OCI-LY7 (cell line): Measurements from ENCODE around the gene NPS. TPM values are rescaled to one million over a fixed set of nuclear protein-coding genes. Genes with fewer than 3 reads are reported as not detected.

Experiments used
- BruUV-seq: library from RNA; stranded (reverse); fragments of 400-500 nt; replicated peaks from 2 replicates; lab custom pipeline; 2021; lab: Mats Ljungman, UMichigan
- CTCF ChIA-PET: fragments of 300-600 bp; sonication (Branson Sonifier 250); formaldehyde crosslinking; loops from one replicate; lab custom pipeline; 2022; ENCODE audit warnings: antibody characterized with exemption; ENCODE audit not compliant: unreplicated experiment; lab: Charles Lee
- POLR2A ChIA-PET: fragments of 300-600 bp; sonication (Branson Sonifier 250); formaldehyde crosslinking; loops from one replicate; lab custom pipeline; 2022; ENCODE audit warnings: antibody characterized with exemption; lab: Charles Lee
- DNase-seq: peaks from one replicate; pipeline ENCODE4 v3.0.0-alpha.2; 2015; ENCODE audit warnings: low spot score
- H2AFZ ChIP-seq: fragments of 200-600 bp; sonication (generic), shearing (Covaris generic); 2 replicates; pipeline ENCODE4 v1.6.1; 2014; ENCODE audit warnings: mild to moderate bottlenecking, antibody characterized with exemption, low read length, moderate library complexity
- H3K27ac ChIP-seq: fragments of 200-600 bp; sonication (generic); 2 replicates; pipeline ENCODE4 v1.5.1; 2014; ENCODE audit warnings: mixed run types, low read depth, mild to moderate bottlenecking, moderate library complexity, low read length, inconsistent platforms; ENCODE audit not compliant: poor library complexity, severe bottlenecking
- H3K36me3 ChIP-seq: fragments of 200-600 bp; sonication (generic); 2 replicates; pipeline ENCODE4 v1.6.1; 2014; ENCODE audit warnings: mild to moderate bottlenecking, antibody characterized with exemption, low read length, moderate library complexity, mixed read lengths; ENCODE audit not compliant: insufficient read depth
- H3K4me1 ChIP-seq: fragments of 200-600 bp; sonication (generic); 2 replicates; pipeline ENCODE4 v1.5.1; 2014; ENCODE audit warnings: mild to moderate bottlenecking, low read length; ENCODE audit not compliant: insufficient read depth, poor library complexity, severe bottlenecking
- H3K4me2 ChIP-seq: fragments of 200-600 bp; sonication (generic); 2 replicates; pipeline ENCODE4 v1.6.1; 2014; ENCODE audit warnings: mild to moderate bottlenecking, low read length
- H3K4me3 ChIP-seq: fragments of 200-600 bp; sonication (generic); 2 replicates; pipeline ENCODE4 v1.5.1; 2014; ENCODE audit warnings: mild to moderate bottlenecking, low read depth, low read length; ENCODE audit not compliant: poor library complexity, severe bottlenecking
- H3K79me2 ChIP-seq: fragments of 200-600 bp; sonication (generic); 2 replicates; pipeline ENCODE4 v1.6.1; 2016; ENCODE audit warnings: low read depth, mild to moderate bottlenecking, low read length, moderate library complexity, mixed read lengths; ENCODE audit not compliant: insufficient read depth
- H3K9me2 ChIP-seq: fragments of 200-600 bp; sonication (generic); 2 replicates; pipeline ENCODE4 v1.6.1; 2016; ENCODE audit warnings: mild to moderate bottlenecking, low read length, mixed read lengths; ENCODE audit not compliant: insufficient read depth
- H3K9me3 ChIP-seq: fragments of 200-600 bp; sonication (generic); 2 replicates; pipeline ENCODE4 v1.6.1; 2014; ENCODE audit warnings: mild to moderate bottlenecking, mixed run types, low read length, mixed read lengths
- H4K20me1 ChIP-seq: fragments of 200-600 bp; sonication (generic); 2 replicates; pipeline ENCODE4 v1.6.1; 2014; ENCODE audit warnings: mild to moderate bottlenecking, antibody characterized with exemption, low read length, moderate library complexity, mixed read lengths; ENCODE audit not compliant: insufficient read depth
- EZH2phosphoT487 ChIP-seq: fragments of 200-600 bp; sonication (generic); IDR thresholded peaks from 2 replicates; pipeline ENCODE4 v1.6.1; 2018; ENCODE audit warnings: low read depth, borderline replicate concordance, mild to moderate bottlenecking, mixed run types, antibody characterized with exemption, low read length, moderate library complexity, mixed read lengths
- intact Hi-C: fragments of 100-400 bp; cut with micrococcal nuclease; formaldehyde crosslinking; loops from one replicate; pipeline ENCODE4 v1.10.0; 2022; ENCODE audit not compliant: unreplicated experiment
- total RNA-seq, 2 experiments: library from RNA; depleted of rRNA in 1 of 2; stranded (reverse); fragments of >200 nt in 1 of 2; shearing (Covaris generic) in 1 of 2; gene quantifications; 2 replicates each; pipeline ENCODE4 v1.2.3, GENCODE V29; 2014 to 2022
- TF ChIP-seq, protein P1 (sequence below): fragments of 200-600 bp; sonication (generic); conservative IDR thresholded peaks from 2 replicates; pipeline ENCODE4 v1.5.1; 2014; ENCODE audit warnings: mild to moderate bottlenecking, antibody characterized with exemption, low read length, moderate library complexity, mixed read lengths

NPS gene
- total RNA-seq, 2 experiments from 2014 or later, result not detected

GRCh38 chr10:127537924-127538323, 11.2 kb upstream of the NPS start:
- no TSS peak for BruUV-seq
- Histone ChIP-seq H3K4me1 (no peaks in the 10 kb centered on the region), H2AFZ (no peak overlapping the region), H3K79me2 (no peaks in the 10 kb centered on the region), H3K9me3 (no peaks in the 10 kb centered on the region), H3K27ac (no peak overlapping the region), H3K4me2 (no peak overlapping the region), H4K20me1 (no peaks in the 10 kb centered on the region), H3K36me3 (no peaks in the 10 kb centered on the region), H3K9me2 (no peaks in the 10 kb centered on the region), H3K4me3 (no peak overlapping the region)
- intact Hi-C loops, result no loop called here
- no peak for DNase-seq
- ChIA-PET POLR2A (no interaction called here), CTCF (no interaction called here)
- TF ChIP-seq EZH2phosphoT487, result no peak
- TF ChIP-seq, protein P1, sequence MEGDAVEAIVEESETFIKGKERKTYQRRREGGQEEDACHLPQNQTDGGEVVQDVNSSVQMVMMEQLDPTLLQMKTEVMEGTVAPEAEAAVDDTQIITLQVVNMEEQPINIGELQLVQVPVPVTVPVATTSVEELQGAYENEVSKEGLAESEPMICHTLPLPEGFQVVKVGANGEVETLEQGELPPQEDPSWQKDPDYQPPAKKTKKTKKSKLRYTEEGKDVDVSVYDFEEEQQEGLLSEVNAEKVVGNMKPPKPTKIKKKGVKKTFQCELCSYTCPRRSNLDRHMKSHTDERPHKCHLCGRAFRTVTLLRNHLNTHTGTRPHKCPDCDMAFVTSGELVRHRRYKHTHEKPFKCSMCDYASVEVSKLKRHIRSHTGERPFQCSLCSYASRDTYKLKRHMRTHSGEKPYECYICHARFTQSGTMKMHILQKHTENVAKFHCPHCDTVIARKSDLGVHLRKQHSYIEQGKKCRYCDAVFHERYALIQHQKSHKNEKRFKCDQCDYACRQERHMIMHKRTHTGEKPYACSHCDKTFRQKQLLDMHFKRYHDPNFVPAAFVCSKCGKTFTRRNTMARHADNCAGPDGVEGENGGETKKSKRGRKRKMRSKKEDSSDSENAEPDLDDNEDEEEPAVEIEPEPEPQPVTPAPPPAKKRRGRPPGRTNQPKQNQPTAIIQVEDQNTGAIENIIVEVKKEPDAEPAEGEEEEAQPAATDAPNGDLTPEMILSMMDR, result no peak

DNA sequence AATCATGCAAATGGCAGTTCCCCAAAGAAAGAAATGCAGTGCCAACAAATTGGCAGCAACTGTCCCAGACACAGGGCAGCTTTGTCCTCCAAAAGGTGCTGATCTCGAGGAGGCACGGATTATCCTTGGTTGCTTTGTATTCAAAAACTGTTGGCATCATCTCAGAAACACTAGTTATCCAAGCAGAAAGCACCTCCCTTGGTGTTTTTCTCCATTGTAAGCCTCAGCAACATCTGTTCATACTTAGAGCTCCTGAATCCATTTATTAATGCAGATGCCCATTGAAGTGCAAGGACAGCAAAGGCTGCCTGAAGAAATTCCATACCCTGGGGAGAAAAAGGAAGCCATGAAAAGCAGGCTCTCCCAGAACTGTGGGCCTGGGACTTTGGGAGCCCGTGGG, 1.1 kb upstream of the NPS start:
- H3K79me2 ChIP-seq, result no peaks in the 10 kb centered on the region
- H3K4me1 ChIP-seq, result no peaks in the 10 kb centered on the region
- POLR2A ChIA-PET, result interaction anchor here (0.6 kb wide), 2 partner anchors 8 to 780 kb away, joined by 3 read pairs; no protein-coding TSS in a partner anchor
- BruUV-seq, result no TSS peak
- H4K20me1 ChIP-seq, result no peaks in the 10 kb centered on the region
- H3K4me3 ChIP-seq, result no peak overlapping the region
- intact Hi-C loops, result no loop called here
- no peak overlapping the region for H3K27ac ChIP-seq
- H3K36me3 ChIP-seq, result no peaks in the 10 kb centered on the region
- H2AFZ ChIP-seq, result no peak overlapping the region
- TF ChIP-seq, protein P1, result no peak
- no peak for TF ChIP-seq EZH2phosphoT487
- no peak for DNase-seq
- H3K4me2 ChIP-seq, result no peak overlapping the region
- H3K9me3 ChIP-seq, result no peaks in the 10 kb centered on the region
- CTCF ChIA-PET, result no interaction called here
- H3K9me2 ChIP-seq, result no peaks in the 10 kb centered on the region

DNA sequence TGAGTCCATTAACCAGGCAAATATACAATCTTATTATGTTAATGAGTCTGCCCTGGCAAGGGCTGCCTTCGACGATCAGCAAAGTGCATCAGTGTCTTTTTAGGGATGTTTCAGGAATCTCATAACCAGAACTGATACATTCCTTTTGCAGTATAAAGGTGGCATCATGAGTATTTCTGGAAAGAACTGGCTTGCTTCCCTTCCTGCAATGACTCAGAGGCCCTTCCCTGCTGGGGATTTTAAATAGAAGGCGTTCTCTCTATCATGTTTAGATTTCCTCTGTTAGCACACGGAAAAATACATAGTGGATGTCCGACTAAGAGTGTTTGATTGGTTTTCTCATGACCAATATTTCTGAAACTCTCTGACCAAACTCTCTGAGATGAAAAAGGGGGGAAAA, 1.8 kb downstream of the NPS start:
- H3K4me2 ChIP-seq, result no peak overlapping the region
- no peaks in the 10 kb centered on the region for H3K4me1 ChIP-seq
- H3K9me2 ChIP-seq, result no peaks in the 10 kb centered on the region
- no peaks in the 10 kb centered on the region for H3K36me3 ChIP-seq
- intact Hi-C loops, result no loop called here
- no peaks in the 10 kb centered on the region for H4K20me1 ChIP-seq
- H3K27ac ChIP-seq, result no peak overlapping the region
- H3K4me3 ChIP-seq, result no peak overlapping the region
- H3K79me2 ChIP-seq, result no peaks in the 10 kb centered on the region
- no peak overlapping the region for H2AFZ ChIP-seq
- ChIA-PET CTCF (no interaction called here), POLR2A (no interaction called here)
- BruUV-seq, result no TSS peak
- H3K9me3 ChIP-seq, result no peaks in the 10 kb centered on the region
- DNase-seq, result no peak
- TF ChIP-seq, protein P1, result no peak
- no peak for TF ChIP-seq EZH2phosphoT487
